ENCODE measurements around the gene XXYLT1. TPM values are rescaled to one million over a fixed set of nuclear protein-coding genes. Genes with fewer than 3 reads are reported as not detected.

XXYLT1 gene
- total RNA-seq, 1 donor = 32.8 TPM

GRCh38 chr3:195078891-195079440, 192.0 kb downstream of the XXYLT1 start:
- no peak overlapping the region for H3K4me3 ChIP-seq (ENCODE audit: low read depth, low read length)
- no peak for DNase-seq (ENCODE audit: low read depth)
- TF ChIP-seq CTCF (IDR thresholded peaks at IDR 0.05; ENCODE audit: insufficient read depth, low read depth, low read length) = no peak

- H3K4me3 ChIP-seq (ENCODE audit: low read depth, low read length) = no peak overlapping the region
- DNase-seq (ENCODE audit: low read depth) = no peak
- TF ChIP-seq CTCF (IDR thresholded peaks at IDR 0.05; ENCODE audit: insufficient read depth, low read depth, low read length) = no peak
Observed at GRCh38 chr3:195077611-195078540, 193.1 kb downstream of the XXYLT1 start.

- no peak for TF ChIP-seq CTCF (IDR thresholded peaks at IDR 0.05; ENCODE audit: insufficient read depth, low read depth, low read length)
- H3K4me3 ChIP-seq (ENCODE audit: low read depth, low read length) = no peak overlapping the region
- DNase-seq (ENCODE audit: low read depth) = no peak
Observed at GRCh38 chr3:195076981-195077610, 193.9 kb downstream of the XXYLT1 start.

GRCh38 chr3:195075941-195076875, 194.8 kb downstream of the XXYLT1 start:
- TF ChIP-seq CTCF (IDR thresholded peaks at IDR 0.05; ENCODE audit: insufficient read depth, low read depth, low read length) = no peak
- peak; percentile 37 for DNase-seq (ENCODE audit: low read depth)
- H3K4me3 ChIP-seq (ENCODE audit: low read depth, low read length) = no peak overlapping the region

GRCh38 chr3:195075199-195075940, 195.6 kb downstream of the XXYLT1 start:
- H3K4me3 ChIP-seq (ENCODE audit: low read depth, low read length) = no peak overlapping the region
- TF ChIP-seq CTCF (IDR thresholded peaks at IDR 0.05; ENCODE audit: insufficient read depth, low read depth, low read length) = no peak
- DNase-seq (ENCODE audit: low read depth) = peak; percentile 60

Measured in fibroblast of villous mesenchyme (primary cell).